ENCODE data around the gene MRPL24. TPM values are rescaled to one million over a fixed set of nuclear protein-coding genes. Genes with fewer than 3 reads are reported as not detected.

Gene MRPL24
- total RNA-seq, 1 donor = 21.6 TPM

- TF ChIP-seq CTCF (IDR thresholded peaks at IDR 0.05; ENCODE audit: insufficient read depth, low read depth, low read length) = peak; percentile 90
- peak overlapping the region; percentile 46 for H3K4me3 ChIP-seq (ENCODE audit: low read depth, low read length)
- DNase-seq (ENCODE audit: low read depth) = peak; percentile 84
These were observed 51.6 kb downstream of the MRPL24 start for GRCh38 chr1:156689035-156689952.

Other genes starting within 250 kb of the MRPL24 start
- 10.0 and 10.8 TPM in 2 replicates for gene MEF2D, start 240.3 kb downstream of the MRPL24 start, total RNA-seq
- gene IQGAP3, start 168.5 kb downstream of the MRPL24 start, total RNA-seq = 20.9 and 24.2 TPM in 2 replicates
- not detected in 2 replicates for gene TTC24, start 161.4 kb downstream of the MRPL24 start, total RNA-seq
- 67.8 and 74.4 TPM in 2 replicates for gene NAXE, start 149.3 kb downstream of the MRPL24 start, total RNA-seq
- gene GPATCH4, start 139.6 kb downstream of the MRPL24 start, total RNA-seq = 15.1 and 24.2 TPM in 2 replicates
- gene HAPLN2, start 121.7 kb downstream of the MRPL24 start, total RNA-seq = not detected in 2 replicates
- gene BCAN, start 99.0 kb downstream of the MRPL24 start, total RNA-seq = not detected in 2 replicates
- 66.4 and 66.9 TPM in 2 replicates for gene NES, start 63.7 kb downstream of the MRPL24 start, total RNA-seq
- gene CRABP2, start 35.5 kb downstream of the MRPL24 start, total RNA-seq = 39.0 and 80.7 TPM in 2 replicates
- 9.0 and 12.5 TPM in 2 replicates for gene METTL25B, start 12.6 kb downstream of the MRPL24 start, total RNA-seq
- 17.4 and 22.9 TPM in 2 replicates for gene ISG20L2, start 12.3 kb downstream of the MRPL24 start, total RNA-seq
- gene HDGF, start 10.6 kb upstream of the MRPL24 start, total RNA-seq = 196 and 197 TPM in 2 replicates
- gene PRCC, start 26.4 kb upstream of the MRPL24 start, total RNA-seq = 19.0 TPM in 2 replicates
- gene SH2D2A, start 75.8 kb upstream of the MRPL24 start, total RNA-seq = not detected in 2 replicates
- not detected in 2 replicates for gene INSRR, start 118.0 kb upstream of the MRPL24 start, total RNA-seq
- gene NTRK1, start 119.8 kb upstream of the MRPL24 start, total RNA-seq = not detected in 2 replicates
- gene PEAR1, start 152.6 kb upstream of the MRPL24 start, total RNA-seq = 11.3 and 12.1 TPM in 2 replicates
- not detected in 2 replicates for gene LRRC71, start 179.5 kb upstream of the MRPL24 start, total RNA-seq

Measured in fibroblast of villous mesenchyme (primary cell).